ENCODE results near the gene KLHL29.

KLHL29 gene

DNA sequence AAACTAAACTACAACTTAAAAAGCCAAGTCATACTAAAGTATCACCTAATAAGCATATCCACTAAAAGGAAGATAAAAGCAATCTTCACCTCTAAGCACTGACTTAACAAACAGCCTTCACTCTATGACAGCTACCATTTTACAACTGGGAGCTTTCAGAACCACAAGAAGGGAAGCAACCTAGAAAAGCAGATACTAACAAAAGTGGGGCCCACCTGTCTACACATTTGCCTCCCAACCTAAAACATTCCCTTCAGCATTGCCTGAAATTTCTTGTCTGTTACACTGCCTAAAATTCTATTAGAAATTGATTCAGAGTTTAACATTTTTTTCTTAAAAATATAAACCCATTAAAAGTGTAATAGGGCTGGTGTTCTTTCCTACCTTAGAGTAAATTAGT lies 370.0 kb downstream of the KLHL29 start:
- DNase-seq = no peak

DNA sequence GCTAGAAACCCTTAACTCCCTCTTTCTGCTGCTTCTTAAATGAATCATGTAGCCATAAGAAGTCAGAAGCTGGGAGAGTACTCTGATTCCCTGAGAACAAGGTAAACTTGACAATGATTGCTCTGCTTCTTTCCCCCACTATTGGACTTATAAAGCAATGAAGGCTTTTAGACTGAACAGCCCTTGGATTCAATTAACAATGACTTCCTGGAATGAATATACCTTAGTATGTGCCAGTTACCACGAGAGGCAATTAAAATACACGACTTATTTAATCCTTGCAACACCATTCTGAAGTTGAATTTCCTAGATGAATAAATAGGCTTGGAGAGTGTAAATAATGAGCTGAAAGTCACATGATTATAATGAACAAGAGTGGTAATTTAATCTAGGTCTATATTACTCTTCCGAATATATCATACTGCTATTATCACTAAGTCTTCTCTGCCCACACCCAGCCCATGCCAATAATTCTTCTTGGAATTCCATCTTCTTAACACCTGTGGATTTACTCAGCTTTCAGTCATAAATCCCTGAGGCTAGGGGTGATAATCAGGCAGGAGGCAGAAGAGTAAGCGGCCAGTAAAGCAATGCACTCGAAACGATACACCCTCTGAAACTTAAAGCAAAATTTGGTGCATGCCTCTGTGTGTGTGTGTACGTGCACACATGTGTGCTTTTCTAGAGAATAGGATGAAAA lies 371.8 kb downstream of the KLHL29 start:
- no peak for DNase-seq

DNA sequence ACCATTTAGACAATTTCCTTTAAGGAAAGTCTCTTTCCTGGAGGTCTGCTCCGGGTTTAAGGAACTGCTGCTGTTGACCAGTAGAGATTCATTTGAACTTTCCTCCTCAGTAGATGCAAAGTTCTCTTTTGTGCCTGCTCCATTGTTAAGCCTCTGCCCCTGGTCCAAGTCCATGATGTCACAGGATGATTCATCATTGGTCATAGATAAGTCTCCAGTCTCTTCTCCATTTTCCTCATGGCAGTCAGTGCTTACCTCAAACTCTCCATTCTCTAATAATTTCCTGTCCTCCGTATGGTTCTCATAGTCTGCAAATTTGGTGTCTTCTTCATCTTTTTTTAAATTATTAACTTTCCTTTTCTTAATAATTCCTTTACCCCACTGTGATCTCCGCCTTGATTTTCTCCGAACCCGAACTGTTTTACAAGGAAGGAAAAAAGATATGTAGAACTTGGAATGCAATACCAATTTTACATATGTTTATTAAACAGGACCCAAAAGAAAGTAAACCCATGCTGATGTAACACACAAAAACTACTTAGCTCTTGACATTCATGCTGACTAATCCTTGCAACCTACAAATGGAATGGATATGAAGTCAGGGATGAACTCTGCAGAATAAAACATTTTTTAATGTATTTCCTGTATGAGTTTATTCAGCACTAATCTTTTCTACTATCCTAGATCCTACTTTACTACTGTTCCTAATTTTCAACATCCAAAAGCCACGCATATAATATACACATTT lies 372.9 kb downstream of the KLHL29 start:
- DNase-seq = no peak
